ENCODE measurements around the gene OSBPL10.

- TF ChIP-seq ZNF384 (IDR thresholded peaks at IDR 0.05) = no peak
- TF ChIP-seq SP1 (IDR thresholded peaks at IDR 0.05) = no peak
- TF ChIP-seq ELF4 (IDR thresholded peaks at IDR 0.05) = no peak
- TF ChIP-seq BHLHE40 (IDR thresholded peaks at IDR 0.05; ENCODE audit: borderline replicate concordance) = no peak
- no peak for TF ChIP-seq FOXA1 (IDR thresholded peaks at IDR 0.05)
- no peak for TF ChIP-seq HDGF (IDR thresholded peaks at IDR 0.05; ENCODE audit: borderline replicate concordance)
- TF ChIP-seq CTBP1 (IDR thresholded peaks at IDR 0.05; ENCODE audit: borderline replicate concordance) = no peak
- TF ChIP-seq, protein P1, sequence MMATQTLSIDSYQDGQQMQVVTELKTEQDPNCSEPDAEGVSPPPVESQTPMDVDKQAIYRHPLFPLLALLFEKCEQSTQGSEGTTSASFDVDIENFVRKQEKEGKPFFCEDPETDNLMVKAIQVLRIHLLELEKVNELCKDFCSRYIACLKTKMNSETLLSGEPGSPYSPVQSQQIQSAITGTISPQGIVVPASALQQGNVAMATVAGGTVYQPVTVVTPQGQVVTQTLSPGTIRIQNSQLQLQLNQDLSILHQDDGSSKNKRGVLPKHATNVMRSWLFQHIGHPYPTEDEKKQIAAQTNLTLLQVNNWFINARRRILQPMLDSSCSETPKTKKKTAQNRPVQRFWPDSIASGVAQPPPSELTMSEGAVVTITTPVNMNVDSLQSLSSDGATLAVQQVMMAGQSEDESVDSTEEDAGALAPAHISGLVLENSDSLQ (IDR thresholded peaks at IDR 0.05) = no peak
- no peak for TF ChIP-seq LEF1 (IDR thresholded peaks at IDR 0.05; ENCODE audit: borderline replicate concordance)
- TF ChIP-seq FOXM1 (IDR thresholded peaks at IDR 0.05; ENCODE audit: borderline replicate concordance) = no peak
- no peak for TF ChIP-seq ARNT (IDR thresholded peaks at IDR 0.05)
- no peak for TF ChIP-seq FOXK2 (IDR thresholded peaks at IDR 0.05)
Observed at GRCh38 chr3:31701286-31701685, 279.8 kb downstream of the OSBPL10 start.

All from HEK293T (cell line).